CD8-positive, alpha-beta memory T cell (primary cell): ENCODE measurements around the gene FAM200C. TPM values are rescaled to one million over a fixed set of nuclear protein-coding genes. Genes with fewer than 3 reads are reported as not detected.

Experiments used
- CTCF ChIA-PET: fragments of 350-600 bp; sonication (Branson Sonifier 250); formaldehyde crosslinking; loops from one replicate; lab custom pipeline; 2021; ENCODE audit warnings: antibody characterized with exemption; lab: Charles Lee
- POLR2A ChIA-PET: fragments of 350-600 bp; sonication (Branson Sonifier 250); formaldehyde crosslinking; loops from one replicate; lab custom pipeline; 2021; ENCODE audit warnings: antibody characterized with exemption; lab: Charles Lee
- DNase-seq, 5 donors: peaks; one replicate each; pipeline versions ENCODE4 v3.0.0 to v3.0.0-alpha.2; 2020 to 2022; ENCODE audit warnings: mixed read lengths in 1 of 5
- H3K27ac ChIP-seq: one replicate; pipeline ENCODE4 v1.7.0; 2013; ENCODE audit warnings: low read depth, mild to moderate bottlenecking, low read length, moderate library complexity
- H3K27me3 ChIP-seq: 2 replicates; pipeline ENCODE4 v1.7.0; 2013; ENCODE audit warnings: low read length, mild to moderate bottlenecking; ENCODE audit not compliant: insufficient read depth, poor library complexity, severe bottlenecking
- H3K36me3 ChIP-seq: 2 replicates; pipeline ENCODE4 v1.7.0; 2013; ENCODE audit warnings: mild to moderate bottlenecking, low read length, moderate library complexity; ENCODE audit not compliant: insufficient read depth
- H3K4me1 ChIP-seq: 2 replicates; pipeline ENCODE4 v1.7.0; 2013; ENCODE audit warnings: mild to moderate bottlenecking, low read length, moderate library complexity; ENCODE audit not compliant: insufficient read depth
- H3K4me3 ChIP-seq: 2 replicates; pipeline ENCODE4 v1.7.0; 2013; ENCODE audit warnings: mild to moderate bottlenecking, low read length
- H3K9me3 ChIP-seq: 2 replicates; pipeline ENCODE4 v1.7.0; 2013; ENCODE audit warnings: mild to moderate bottlenecking, low read length
- H3K27ac Mint-ChIP-seq, 8 donors: one replicate each; pipeline ENCODE4 v1.8.0; 2020 to 2021; ENCODE audit warnings: mixed read lengths in 8 of 8, mild to moderate bottlenecking in 6 of 8, inconsistent platforms in 3 of 8, moderate library complexity in 3 of 8
- H3K27me3 Mint-ChIP-seq, 2 donors: one replicate each; pipeline ENCODE4 v1.8.0; 2020 to 2021; ENCODE audit warnings: mixed read lengths in 2 of 2, mild to moderate bottlenecking in 1 of 2, moderate library complexity in 1 of 2
- H3K36me3 Mint-ChIP-seq, 3 donors: one replicate each; pipeline ENCODE4 v1.8.0; 2020 to 2021; ENCODE audit warnings: mixed read lengths in 3 of 3, inconsistent platforms in 1 of 3, mild to moderate bottlenecking in 1 of 3
- H3K4me1 Mint-ChIP-seq, 3 donors: one replicate each; pipeline ENCODE4 v1.8.0; 2020 to 2021; ENCODE audit warnings: mixed read lengths in 3 of 3, inconsistent platforms in 1 of 3, mild to moderate bottlenecking in 1 of 3
- H3K4me3 Mint-ChIP-seq, 7 donors: one replicate each; pipeline ENCODE4 v1.8.0; 2020 to 2021; ENCODE audit warnings: mixed read lengths in 7 of 7, mild to moderate bottlenecking in 6 of 7, moderate library complexity in 4 of 7, inconsistent platforms in 2 of 7
- H3K9me3 Mint-ChIP-seq, 5 donors: one replicate each; pipeline ENCODE4 v1.8.0; 2020 to 2022; ENCODE audit warnings: mixed read lengths in 5 of 5, mild to moderate bottlenecking in 3 of 5, moderate library complexity in 2 of 5, inconsistent platforms in 1 of 5
- polyA plus RNA-seq: library from polyadenylated mRNA; unstranded; fragments of 300-500 nt; fragmentation: Illumina TruSeq; gene quantifications from one replicate; pipeline ENCODE4 v1.2.3, GENCODE V29; 2021
- total RNA-seq, 2 experiments: library from RNA; stranded (reverse); gene quantifications; one replicate each; pipeline ENCODE4 v1.2.3, GENCODE V29; 2021

The FAM200C gene
- total and polyA plus RNA-seq, 3 experiments from 2014 or later, result 0.12 to 1.2 (median 1.0) TPM

GRCh38 chr5:160419458-160420330 is 19.8 kb upstream of the FAM200C start:
- H3K36me3 ChIP-seq, result peaks cover 7% of the 10 kb centered on the region
- H3K27ac ChIP-seq, result peak overlapping the region; percentile 91
- CTCF ChIA-PET, result interaction anchor here (0.6 to 13.2 kb wide), 7 partner anchors 16 to 1157 kb away, joined by 3 to 155 read pairs (median 5); partner anchors contain the start of gene FAM200C
- H3K27me3 ChIP-seq, result no peaks in the 10 kb centered on the region
- Mint-ChIP-seq H3K36me3 (peaks cover 0 to 37% (median 2%) of the 10 kb centered on the region in 3 donors), H3K9me3 (no peaks in the 10 kb centered on the region), H3K4me1 (peaks cover 79 to 98% (median 97%) of the 10 kb centered on the region in 3 donors), H3K4me3 (peak overlapping the region; percentile 94 to 100 (median 98)), H3K27me3 (peaks cover 0 to 4% of the 10 kb centered on the region in 2 donors), H3K27ac (peak overlapping the region; percentile 86 to 100 (median 98))
- peak overlapping the region; percentile 93 for H3K4me3 ChIP-seq
- no peaks in the 10 kb centered on the region for H3K9me3 ChIP-seq
- H3K4me1 ChIP-seq, result peaks cover 42% of the 10 kb centered on the region
- DNase-seq, result no peak
- POLR2A ChIA-PET, result interaction anchor here (0.6 to 1.7 kb wide), 6 partner anchors 19 to 1211 kb away, joined by 3 to 7 read pairs (median 5); no protein-coding TSS in a partner anchor

- Histone ChIP-seq H3K9me3 (no peaks in the 10 kb centered on the region), H3K36me3 (peaks cover 8% of the 10 kb centered on the region), H3K4me3 (peak within 1 kb of the TSS; percentile 93), H3K27ac (peak within 1 kb of the TSS; percentile 91), H3K4me1 (peaks cover 42% of the 10 kb centered on the region), H3K27me3 (no peaks in the 10 kb centered on the region)
- peak within 1 kb of the TSS; percentile 94 to 100 (median 98) for H3K4me3 Mint-ChIP-seq
- H3K36me3 Mint-ChIP-seq, result peaks cover 0 to 41% (median 2%) of the 10 kb centered on the region in 3 donors
- ChIA-PET CTCF (interaction anchor here (0.6 to 13.2 kb wide), 7 partner anchors 15 to 408 kb away, joined by 3 to 155 read pairs (median 5); partner anchors contain the start of gene FAM200C), POLR2A (interaction anchor here (0.6 to 1.7 kb wide), 9 partner anchors 20 to 1210 kb away, joined by 3 to 7 read pairs (median 4); no protein-coding TSS in a partner anchor)
- H3K27ac Mint-ChIP-seq, result peak within 1 kb of the TSS; percentile 86 to 100 (median 98)
- peaks cover 73 to 89% (median 89%) of the 10 kb centered on the region in 3 donors for H3K4me1 Mint-ChIP-seq
- no peaks in the 10 kb centered on the region for H3K9me3 Mint-ChIP-seq
- peak; percentile 88 to 95 (median 90) for DNase-seq
- peaks cover 0 to 4% of the 10 kb centered on the region in 2 donors for H3K27me3 Mint-ChIP-seq
Observed at GRCh38 chr5:160418561-160419457, 19.0 kb upstream of the FAM200C start, which contains the start of gene SLU7. Gene SLU7 (minus strand): TSS chr5:160419081. CDS start chr5:160415294, 3,787 bp downstream.

- no peaks in the 10 kb centered on the region for H3K27me3 ChIP-seq
- H3K27ac ChIP-seq, result no peak overlapping the region
- ChIA-PET CTCF (interaction anchor here (1.2 kb wide), 1 partner anchor 40 kb away, joined by 4 read pairs; no protein-coding TSS in a partner anchor), POLR2A (no interaction called here)
- Mint-ChIP-seq H3K4me1 (peaks cover 11 to 27% (median 22%) of the 10 kb centered on the region in 3 donors), H3K4me3 (peak overlapping the region; percentile 85 to 94 (median 92)), H3K27me3 (no peaks in the 10 kb centered on the region), H3K27ac (peak overlapping the region in 1 of 8 donors; percentile 67), H3K36me3 (peaks cover 8 to 33% (median 9%) of the 10 kb centered on the region in 3 donors), H3K9me3 (no peaks in the 10 kb centered on the region)
- H3K4me1 ChIP-seq, result peaks cover 10% of the 10 kb centered on the region
- H3K4me3 ChIP-seq, result no peak overlapping the region
- no peak for DNase-seq
- no peaks in the 10 kb centered on the region for H3K9me3 ChIP-seq
- peaks cover 4% of the 10 kb centered on the region for H3K36me3 ChIP-seq
Observed at GRCh38 chr5:160398806-160399205, 1.0 kb downstream of the FAM200C start.

GRCh38 chr5:160397492-160397891 is 2.4 kb downstream of the FAM200C start:
- no peak overlapping the region for H3K4me3 Mint-ChIP-seq

GRCh38 chr5:160395111-160395510 is 4.7 kb downstream of the FAM200C start:
- POLR2A ChIA-PET, result no interaction called here
- no peak for DNase-seq

More at GRCh38 chr5:160397492-160397891, 2.4 kb downstream of the FAM200C start:
- DNase-seq, result no peak
- H3K4me1 Mint-ChIP-seq, result peaks cover 11 to 27% (median 22%) of the 10 kb centered on the region in 3 donors
- POLR2A ChIA-PET, result no interaction called here
- no peaks in the 10 kb centered on the region for H3K9me3 ChIP-seq
- no peaks in the 10 kb centered on the region for H3K9me3 Mint-ChIP-seq
- peaks cover 0 to 22% (median 0%) of the 10 kb centered on the region in 3 donors for H3K36me3 Mint-ChIP-seq
- H3K36me3 ChIP-seq, result no peaks in the 10 kb centered on the region
- H3K27ac Mint-ChIP-seq, result peak overlapping the region in 1 of 8 donors; percentile 61
- H3K27me3 Mint-ChIP-seq, result no peaks in the 10 kb centered on the region
- H3K27me3 ChIP-seq, result no peaks in the 10 kb centered on the region
- no peak overlapping the region for H3K27ac ChIP-seq
- H3K4me3 ChIP-seq, result no peak overlapping the region
- peaks cover 10% of the 10 kb centered on the region for H3K4me1 ChIP-seq
- CTCF ChIA-PET, result interaction anchor here (1.5 kb wide), 1 partner anchor 41 kb away, joined by 3 read pairs; no protein-coding TSS in a partner anchor

GRCh38 chr5:160390787-160391696 is 8.8 kb downstream of the FAM200C start:
- Histone ChIP-seq H3K4me3 (no peak overlapping the region), H3K36me3 (no peaks in the 10 kb centered on the region), H3K4me1 (no peaks in the 10 kb centered on the region), H3K9me3 (peaks cover 4% of the 10 kb centered on the region), H3K27me3 (no peaks in the 10 kb centered on the region), H3K27ac (no peak overlapping the region)
- no peak overlapping the region for H3K4me3 Mint-ChIP-seq
- POLR2A ChIA-PET, result no interaction called here
- H3K36me3 Mint-ChIP-seq, result peaks cover 0 to 13% (median 0%) of the 10 kb centered on the region in 3 donors
- no peaks in the 10 kb centered on the region for H3K27me3 Mint-ChIP-seq
- peaks cover 8 to 22% (median 12%) of the 10 kb centered on the region in 5 donors for H3K9me3 Mint-ChIP-seq
- DNase-seq, result peak in 1 of 5 donors; percentile 7
- no peaks in the 10 kb centered on the region for H3K4me1 Mint-ChIP-seq
- CTCF ChIA-PET, result interaction anchor here (0.6 to 2.3 kb wide), 5 partner anchors 9 to 1234 kb away, joined by 3 to 9 read pairs (median 3); partner anchors contain the start of gene FAM200C
- H3K27ac Mint-ChIP-seq, result no peak overlapping the region

More at GRCh38 chr5:160395111-160395510, 4.7 kb downstream of the FAM200C start:
- Mint-ChIP-seq H3K36me3 (peaks cover 0 to 6% (median 0%) of the 10 kb centered on the region in 3 donors), H3K27me3 (no peaks in the 10 kb centered on the region), H3K4me1 (peaks cover 10 to 20% (median 15%) of the 10 kb centered on the region in 3 donors), H3K9me3 (no peaks in the 10 kb centered on the region), H3K4me3 (no peak overlapping the region), H3K27ac (no peak overlapping the region)
- peaks cover 5% of the 10 kb centered on the region for H3K4me1 ChIP-seq
- H3K9me3 ChIP-seq, result no peaks in the 10 kb centered on the region
- H3K27me3 ChIP-seq, result no peaks in the 10 kb centered on the region
- H3K36me3 ChIP-seq, result no peaks in the 10 kb centered on the region
- H3K27ac ChIP-seq, result no peak overlapping the region
- CTCF ChIA-PET, result interaction anchor here (1.0 kb wide), 1 partner anchor 16 kb away, joined by 3 read pairs; no protein-coding TSS in a partner anchor
- H3K4me3 ChIP-seq, result no peak overlapping the region
